Measurements from ENCODE around the gene GRIN3B. TPM values are rescaled to one million over a fixed set of nuclear protein-coding genes. Genes with fewer than 3 reads are reported as not detected.

The GRIN3B gene
- total and polyA plus RNA-seq, 9 of the 15 experiments (the other 6 are each of a cell fraction or from before 2014, with no cell fraction given), result 0.06 to 0.95 (median 0.19) TPM; not detected in 6

DNA sequence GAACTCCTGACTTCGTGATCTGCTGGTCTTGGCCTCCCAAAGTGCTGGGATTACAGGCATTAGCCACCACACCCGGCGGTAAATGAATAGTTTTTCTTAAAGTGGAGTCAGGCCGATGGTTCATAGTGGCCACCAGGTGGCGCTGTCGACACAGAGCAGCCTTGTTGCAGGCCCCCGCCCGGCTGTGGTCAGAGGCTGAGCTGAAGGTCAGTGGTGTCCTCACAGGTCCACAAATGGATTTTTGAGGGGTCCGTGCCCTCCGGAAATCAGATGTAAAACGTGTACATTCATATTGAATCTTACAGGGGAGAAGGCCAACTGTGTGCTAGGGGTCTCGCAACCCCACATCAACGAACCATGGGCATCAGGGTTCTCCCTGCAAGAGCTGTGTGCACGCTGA, 29.5 kb upstream of the GRIN3B start (continued):
- TF ChIP-seq, protein P1, sequence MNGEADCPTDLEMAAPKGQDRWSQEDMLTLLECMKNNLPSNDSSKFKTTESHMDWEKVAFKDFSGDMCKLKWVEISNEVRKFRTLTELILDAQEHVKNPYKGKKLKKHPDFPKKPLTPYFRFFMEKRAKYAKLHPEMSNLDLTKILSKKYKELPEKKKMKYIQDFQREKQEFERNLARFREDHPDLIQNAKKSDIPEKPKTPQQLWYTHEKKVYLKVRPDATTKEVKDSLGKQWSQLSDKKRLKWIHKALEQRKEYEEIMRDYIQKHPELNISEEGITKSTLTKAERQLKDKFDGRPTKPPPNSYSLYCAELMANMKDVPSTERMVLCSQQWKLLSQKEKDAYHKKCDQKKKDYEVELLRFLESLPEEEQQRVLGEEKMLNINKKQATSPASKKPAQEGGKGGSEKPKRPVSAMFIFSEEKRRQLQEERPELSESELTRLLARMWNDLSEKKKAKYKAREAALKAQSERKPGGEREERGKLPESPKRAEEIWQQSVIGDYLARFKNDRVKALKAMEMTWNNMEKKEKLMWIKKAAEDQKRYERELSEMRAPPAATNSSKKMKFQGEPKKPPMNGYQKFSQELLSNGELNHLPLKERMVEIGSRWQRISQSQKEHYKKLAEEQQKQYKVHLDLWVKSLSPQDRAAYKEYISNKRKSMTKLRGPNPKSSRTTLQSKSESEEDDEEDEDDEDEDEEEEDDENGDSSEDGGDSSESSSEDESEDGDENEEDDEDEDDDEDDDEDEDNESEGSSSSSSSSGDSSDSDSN (IDR thresholded peaks at IDR 0.05; ENCODE audit: borderline replicate concordance in 1 of 2, low read depth in 2 of 2, low read length in 2 of 2), result no peak
- TF ChIP-seq, protein P2, sequence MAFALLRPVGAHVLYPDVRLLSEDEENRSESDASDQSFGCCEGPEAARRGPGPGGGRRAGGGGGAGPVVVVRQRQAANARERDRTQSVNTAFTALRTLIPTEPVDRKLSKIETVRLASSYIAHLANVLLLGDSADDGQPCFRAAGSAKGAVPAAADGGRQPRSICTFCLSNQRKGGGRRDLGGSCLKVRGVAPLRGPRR (CRISPR knock-in tag; IDR thresholded peaks at IDR 0.05), result no peak
- TF ChIP-seq POLR2G (IDR thresholded peaks at IDR 0.05; ENCODE audit: low read depth, low read length), result peak; percentile 34; the same call in 1 of the 2 replicates
- TF ChIP-seq SNIP1 (IDR thresholded peaks at IDR 0.05; ENCODE audit: low read depth), result no peak
- TF ChIP-seq, protein P3, sequence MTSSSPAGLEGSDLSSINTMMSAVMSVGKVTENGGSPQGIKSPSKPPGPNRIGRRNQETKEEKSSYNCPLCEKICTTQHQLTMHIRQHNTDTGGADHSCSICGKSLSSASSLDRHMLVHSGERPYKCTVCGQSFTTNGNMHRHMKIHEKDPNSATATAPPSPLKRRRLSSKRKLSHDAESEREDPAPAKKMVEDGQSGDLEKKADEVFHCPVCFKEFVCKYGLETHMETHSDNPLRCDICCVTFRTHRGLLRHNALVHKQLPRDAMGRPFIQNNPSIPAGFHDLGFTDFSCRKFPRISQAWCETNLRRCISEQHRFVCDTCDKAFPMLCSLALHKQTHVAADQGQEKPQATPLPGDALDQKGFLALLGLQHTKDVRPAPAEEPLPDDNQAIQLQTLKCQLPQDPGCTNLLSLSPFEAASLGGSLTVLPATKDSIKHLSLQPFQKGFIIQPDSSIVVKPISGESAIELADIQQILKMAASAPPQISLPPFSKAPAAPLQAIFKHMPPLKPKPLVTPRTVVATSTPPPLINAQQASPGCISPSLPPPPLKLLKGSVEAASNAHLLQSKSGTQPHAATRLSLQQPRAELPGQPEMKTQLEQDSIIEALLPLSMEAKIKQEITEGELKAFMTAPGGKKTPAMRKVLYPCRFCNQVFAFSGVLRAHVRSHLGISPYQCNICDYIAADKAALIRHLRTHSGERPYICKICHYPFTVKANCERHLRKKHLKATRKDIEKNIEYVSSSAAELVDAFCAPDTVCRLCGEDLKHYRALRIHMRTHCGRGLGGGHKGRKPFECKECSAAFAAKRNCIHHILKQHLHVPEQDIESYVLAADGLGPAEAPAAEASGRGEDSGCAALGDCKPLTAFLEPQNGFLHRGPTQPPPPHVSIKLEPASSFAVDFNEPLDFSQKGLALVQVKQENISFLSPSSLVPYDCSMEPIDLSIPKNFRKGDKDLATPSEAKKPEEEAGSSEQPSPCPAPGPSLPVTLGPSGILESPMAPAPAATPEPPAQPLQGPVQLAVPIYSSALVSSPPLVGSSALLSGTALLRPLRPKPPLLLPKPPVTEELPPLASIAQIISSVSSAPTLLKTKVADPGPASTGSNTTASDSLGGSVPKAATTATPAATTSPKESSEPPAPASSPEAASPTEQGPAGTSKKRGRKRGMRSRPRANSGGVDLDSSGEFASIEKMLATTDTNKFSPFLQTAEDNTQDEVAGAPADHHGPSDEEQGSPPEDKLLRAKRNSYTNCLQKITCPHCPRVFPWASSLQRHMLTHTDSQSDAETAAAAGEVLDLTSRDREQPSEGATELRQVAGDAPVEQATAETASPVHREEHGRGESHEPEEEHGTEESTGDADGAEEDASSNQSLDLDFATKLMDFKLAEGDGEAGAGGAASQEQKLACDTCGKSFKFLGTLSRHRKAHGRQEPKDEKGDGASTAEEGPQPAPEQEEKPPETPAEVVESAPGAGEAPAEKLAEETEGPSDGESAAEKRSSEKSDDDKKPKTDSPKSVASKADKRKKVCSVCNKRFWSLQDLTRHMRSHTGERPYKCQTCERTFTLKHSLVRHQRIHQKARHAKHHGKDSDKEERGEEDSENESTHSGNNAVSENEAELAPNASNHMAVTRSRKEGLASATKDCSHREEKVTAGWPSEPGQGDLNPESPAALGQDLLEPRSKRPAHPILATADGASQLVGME (CRISPR knock-in tag; IDR thresholded peaks at IDR 0.05), result no peak
- TF ChIP-seq, protein P4, sequence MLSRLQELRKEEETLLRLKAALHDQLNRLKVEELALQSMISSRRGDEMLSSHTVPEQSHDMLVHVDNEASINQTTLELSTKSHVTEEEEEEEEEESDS (CRISPR knock-in tag; IDR thresholded peaks at IDR 0.05), result no peak
- TF ChIP-seq IFI16 (CRISPR knock-in tag; IDR thresholded peaks at IDR 0.05), result no peak
- TF ChIP-seq, protein P5, sequence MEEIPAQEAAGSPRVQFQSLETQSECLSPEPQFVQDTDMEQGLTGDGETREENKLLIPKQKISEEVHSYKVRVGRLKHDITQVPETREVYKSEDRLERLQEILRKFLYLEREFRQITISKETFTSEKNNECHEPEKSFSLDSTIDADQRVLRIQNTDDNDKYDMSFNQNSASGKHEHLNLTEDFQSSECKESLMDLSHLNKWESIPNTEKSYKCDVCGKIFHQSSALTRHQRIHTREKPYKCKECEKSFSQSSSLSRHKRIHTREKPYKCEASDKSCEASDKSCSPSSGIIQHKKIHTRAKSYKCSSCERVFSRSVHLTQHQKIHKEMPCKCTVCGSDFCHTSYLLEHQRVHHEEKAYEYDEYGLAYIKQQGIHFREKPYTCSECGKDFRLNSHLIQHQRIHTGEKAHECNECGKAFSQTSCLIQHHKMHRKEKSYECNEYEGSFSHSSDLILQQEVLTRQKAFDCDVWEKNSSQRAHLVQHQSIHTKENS (CRISPR knock-in tag; IDR thresholded peaks at IDR 0.05), result no peak
- TF ChIP-seq TFAM (CRISPR knock-in tag; conservative IDR thresholded peaks at IDR 0.05), result no peak
- TF ChIP-seq, protein P6, sequence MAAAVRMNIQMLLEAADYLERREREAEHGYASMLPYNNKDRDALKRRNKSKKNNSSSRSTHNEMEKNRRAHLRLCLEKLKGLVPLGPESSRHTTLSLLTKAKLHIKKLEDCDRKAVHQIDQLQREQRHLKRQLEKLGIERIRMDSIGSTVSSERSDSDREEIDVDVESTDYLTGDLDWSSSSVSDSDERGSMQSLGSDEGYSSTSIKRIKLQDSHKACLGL (CRISPR knock-in tag; IDR thresholded peaks at IDR 0.05; ENCODE audit: borderline replicate concordance, poor library complexity, severe bottlenecking), result no peak
- no peak for TF ChIP-seq COPS2 (conservative IDR thresholded peaks at IDR 0.05)
- no peak for TF ChIP-seq MAFG (tag; conservative IDR thresholded peaks at IDR 0.05)
- TF ChIP-seq XRCC5 (IDR thresholded peaks at IDR 0.05; ENCODE audit: low read depth, low read length), result peak; percentile 84; the same call in 1 of the 2 replicates
- no peak for TF ChIP-seq ZC3H11A (IDR thresholded peaks at IDR 0.05; ENCODE audit: low read depth, low read length)
- peak in 1 of 2 experiments; percentile 82; a peak in 2 of 4 replicates for TF ChIP-seq MAZ (CRISPR knock-in tag; conservative IDR thresholded peaks at IDR 0.05 in 1 of 2, IDR thresholded peaks at IDR 0.05 in 1 of 2)
- TF ChIP-seq RAD21 (CRISPR knock-in tag; conservative IDR thresholded peaks at IDR 0.05 in 1 of 2, IDR thresholded peaks at IDR 0.05 in 1 of 2), result peak in 1 of 2 experiments; percentile 65; a peak in 2 of 4 replicates
- no peak for TF ChIP-seq ZNF354B (CRISPR knock-in tag; IDR thresholded peaks at IDR 0.05)
- TF ChIP-seq EHMT2 (IDR thresholded peaks at IDR 0.05), result no peak

Data from K562 (cell line).